Measurements from ENCODE around the gene LAMB4.

The LAMB4 gene

DNA sequence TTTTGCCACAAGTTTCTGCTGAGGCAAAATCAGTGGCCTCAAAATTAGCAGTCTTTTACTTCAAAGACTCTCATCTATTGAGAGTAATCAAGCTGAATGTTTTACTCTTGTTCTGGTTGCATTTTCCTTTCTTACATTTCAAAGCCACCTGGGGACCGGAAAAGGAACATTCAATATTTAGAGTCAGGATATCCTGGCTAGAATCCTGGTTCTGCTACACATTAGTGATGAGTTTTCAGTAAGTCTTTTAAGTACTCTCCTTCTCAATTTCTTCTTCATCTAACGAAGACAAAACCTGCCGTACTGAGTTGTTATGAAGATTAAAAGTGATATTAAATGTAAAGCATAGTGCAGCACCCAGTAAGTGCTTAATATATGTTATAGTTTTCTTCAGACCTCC is 52.5 kb downstream of the LAMB4 start:
- DNase-seq = no peak

DNA sequence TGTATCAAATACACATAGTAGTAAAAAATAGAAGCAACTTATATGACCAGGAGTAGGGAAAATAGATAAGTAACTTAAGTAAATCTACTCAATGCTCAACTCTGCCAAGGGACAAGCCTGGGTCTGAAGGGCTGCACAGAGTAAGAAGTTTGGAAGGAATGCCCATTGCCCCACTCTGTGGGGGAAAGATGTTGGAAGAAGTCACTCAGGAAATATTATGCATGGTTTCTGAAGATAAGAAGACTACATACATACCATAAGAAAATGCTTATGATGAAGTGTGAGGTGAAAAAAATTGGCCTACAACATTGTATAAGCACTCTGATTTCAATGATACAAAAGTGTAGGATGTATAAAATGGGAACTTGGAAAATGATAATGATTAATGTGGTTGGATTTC is 54.0 kb downstream of the LAMB4 start:
- no peak for DNase-seq

DNA sequence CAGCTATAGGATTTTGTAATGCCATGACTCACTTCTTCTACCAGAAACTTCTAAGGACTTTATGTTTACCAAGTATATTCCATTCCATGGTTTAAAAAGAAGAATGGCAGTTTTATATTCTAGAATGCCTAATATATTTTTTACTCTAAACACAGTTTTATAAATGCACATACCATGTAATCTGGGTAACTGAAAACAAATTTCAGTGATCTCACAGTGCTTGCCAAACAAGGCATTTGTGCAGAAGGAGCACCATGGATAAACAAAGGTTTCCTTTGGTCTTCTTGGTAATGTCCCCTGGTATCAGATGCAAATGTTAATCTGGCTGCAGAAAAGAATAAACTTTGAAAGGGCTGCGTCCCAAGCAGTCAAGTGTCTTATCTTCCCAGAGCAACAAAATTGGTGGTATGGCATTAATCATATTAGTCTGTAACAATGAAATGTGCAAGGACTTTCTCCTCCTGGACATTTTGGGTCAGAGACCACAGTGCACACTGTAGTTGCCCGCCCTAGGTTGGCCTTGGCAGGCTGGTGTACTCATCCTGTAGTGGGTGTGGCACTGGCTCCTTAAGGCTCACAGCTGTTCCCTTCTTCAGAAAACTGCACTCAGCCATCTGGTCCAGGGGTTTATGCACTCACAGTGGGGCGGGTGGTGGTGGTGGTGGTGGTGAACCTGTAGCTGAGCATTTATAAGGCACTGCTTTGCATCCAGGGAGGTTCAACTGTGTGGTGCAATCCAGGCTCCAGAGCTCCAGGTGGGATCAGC is 56.7 kb downstream of the LAMB4 start:
- DNase-seq = no peak

- DNase-seq = no peak
These were observed 57.4 kb downstream of the LAMB4 start for GRCh38 chr7:108072739-108073138.

DNA sequence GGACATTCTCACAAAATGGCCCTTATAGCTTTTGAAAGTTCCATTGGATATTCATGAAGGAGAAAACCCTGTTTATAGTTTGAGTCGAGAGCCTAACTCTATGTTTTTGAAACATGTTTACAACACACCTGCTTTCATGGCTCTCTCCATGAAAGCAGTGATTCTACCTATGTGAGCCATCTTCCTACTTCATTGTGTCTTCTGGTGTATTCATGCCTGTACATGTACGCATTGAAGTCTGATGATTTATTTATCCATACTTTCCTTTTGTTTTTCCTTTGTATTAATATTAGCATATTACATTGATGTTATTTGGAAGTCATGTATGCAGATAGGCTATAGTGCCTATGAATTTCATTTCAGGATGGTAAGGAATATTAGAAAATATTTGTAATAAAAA is 58.0 kb downstream of the LAMB4 start:
- no peak for DNase-seq

DNA sequence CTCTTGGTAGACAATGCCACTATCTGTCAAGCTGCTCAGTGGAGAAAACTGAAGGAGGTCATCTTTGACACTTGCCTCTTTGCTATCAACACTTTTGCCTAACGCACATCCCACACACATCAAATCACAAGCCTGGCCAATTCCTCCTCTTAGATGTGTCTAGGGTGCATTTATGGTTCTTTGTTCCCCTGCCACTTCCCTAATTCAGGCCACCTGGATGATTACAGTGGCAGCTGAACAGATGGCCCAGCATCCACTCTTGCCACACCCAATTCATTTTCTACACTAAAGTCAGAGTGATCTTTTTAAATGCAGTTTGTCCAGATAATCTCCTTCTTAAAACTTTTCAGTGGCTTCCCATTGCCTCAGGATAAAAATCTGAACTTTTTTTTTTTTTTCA is 58.6 kb downstream of the LAMB4 start:
- DNase-seq = no peak

GRCh38 chr7:108069646-108070045 is 60.5 kb downstream of the LAMB4 start:
- DNase-seq = no peak

DNA sequence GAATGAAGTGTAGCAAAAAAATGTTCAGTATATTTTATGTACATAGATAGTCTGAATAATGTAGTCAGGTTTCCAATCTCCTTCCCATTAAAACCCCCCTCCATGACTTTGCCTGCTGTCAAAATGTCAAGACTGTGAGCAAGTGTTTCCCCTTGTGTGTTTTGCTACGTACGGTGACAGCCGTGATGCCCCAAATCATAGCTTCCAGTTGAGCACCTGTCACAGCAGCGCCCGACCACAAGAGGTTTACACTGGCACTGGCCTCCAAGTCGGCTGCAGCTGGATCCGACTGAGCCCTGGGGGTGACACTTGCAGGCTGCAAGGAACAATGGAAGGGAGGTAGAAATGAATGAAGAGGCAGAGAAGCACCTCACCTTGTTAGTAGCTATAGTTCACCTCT is 62.3 kb downstream of the LAMB4 start:
- peak; percentile 43 for DNase-seq

DNA sequence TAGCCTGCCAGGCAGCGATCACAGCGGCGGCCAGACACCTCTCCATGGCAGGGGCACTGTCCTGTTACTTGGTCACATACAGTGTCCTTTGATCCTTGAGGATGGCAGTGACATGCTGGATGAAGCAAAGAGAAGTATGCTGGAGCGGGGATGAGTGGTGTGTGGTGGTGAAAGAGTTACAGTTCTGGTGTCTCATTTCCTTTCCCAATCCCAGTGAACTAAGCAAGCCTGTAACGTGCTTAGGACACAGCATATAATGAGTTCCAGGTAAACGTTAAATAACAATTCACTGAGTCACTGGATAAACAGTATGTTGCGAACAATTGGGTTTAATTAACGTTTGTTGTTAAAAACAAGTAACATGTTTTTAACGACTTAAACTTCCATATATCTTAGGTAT is 63.7 kb downstream of the LAMB4 start:
- no peak for DNase-seq

DNA sequence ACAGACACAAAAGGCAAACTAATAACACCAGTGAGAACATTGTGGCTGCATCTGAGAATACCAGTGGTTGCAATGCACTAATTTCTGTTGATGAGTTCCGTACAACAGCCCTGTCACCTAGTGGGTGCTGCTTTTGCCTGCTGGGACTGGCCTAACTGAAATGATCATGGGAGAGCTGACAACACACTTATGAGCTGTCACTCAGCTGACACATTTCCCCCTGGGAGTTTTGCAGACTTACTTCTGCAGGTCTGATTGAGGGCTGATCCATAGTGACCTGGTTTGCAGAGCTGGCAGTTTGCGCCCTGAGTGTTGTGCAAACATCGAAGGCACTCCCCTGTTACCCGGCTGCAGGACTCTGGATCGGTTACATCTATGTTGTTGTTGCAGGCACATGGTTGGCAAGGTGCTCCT is 66.6 kb downstream of the LAMB4 start:
- DNase-seq = peak; percentile 52

DNA sequence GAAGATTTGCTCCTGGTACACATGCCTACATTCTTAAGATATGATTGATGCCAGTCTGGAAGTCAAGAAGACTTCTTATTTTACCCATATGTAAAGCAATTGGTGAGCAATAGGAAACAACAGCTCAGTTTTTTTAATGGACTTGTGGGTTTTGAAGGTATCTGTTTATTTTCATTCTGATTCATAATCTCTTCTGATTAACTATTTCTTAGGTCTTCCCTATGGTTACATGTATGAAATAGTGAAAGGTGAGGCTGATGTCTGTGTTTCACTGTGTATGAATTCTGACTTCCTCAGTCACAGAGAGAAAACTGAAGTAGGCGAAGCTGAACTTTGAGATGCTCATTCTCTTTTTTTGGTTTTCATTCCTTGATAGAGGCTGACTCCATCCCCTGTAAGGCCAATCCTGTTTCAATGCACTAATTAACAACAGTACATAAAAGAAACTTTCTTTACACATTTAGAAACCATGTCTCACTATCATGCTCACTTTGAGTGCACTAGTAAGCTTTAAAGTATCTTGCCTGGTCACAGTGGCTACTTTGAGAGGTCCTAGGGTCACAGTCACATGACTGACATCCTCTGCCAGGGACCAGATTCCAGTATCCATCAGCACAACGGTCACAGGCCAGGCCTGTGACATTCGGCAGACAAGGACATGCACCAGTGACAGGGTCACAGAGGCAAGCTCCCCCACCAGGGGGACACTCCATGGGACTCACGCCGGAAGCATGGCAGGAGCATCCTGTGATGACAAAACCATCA is 67.7 kb downstream of the LAMB4 start:
- no peak for DNase-seq

GRCh38 chr7:108059526-108059925 is 70.6 kb downstream of the LAMB4 start:
- DNase-seq = no peak

DNA sequence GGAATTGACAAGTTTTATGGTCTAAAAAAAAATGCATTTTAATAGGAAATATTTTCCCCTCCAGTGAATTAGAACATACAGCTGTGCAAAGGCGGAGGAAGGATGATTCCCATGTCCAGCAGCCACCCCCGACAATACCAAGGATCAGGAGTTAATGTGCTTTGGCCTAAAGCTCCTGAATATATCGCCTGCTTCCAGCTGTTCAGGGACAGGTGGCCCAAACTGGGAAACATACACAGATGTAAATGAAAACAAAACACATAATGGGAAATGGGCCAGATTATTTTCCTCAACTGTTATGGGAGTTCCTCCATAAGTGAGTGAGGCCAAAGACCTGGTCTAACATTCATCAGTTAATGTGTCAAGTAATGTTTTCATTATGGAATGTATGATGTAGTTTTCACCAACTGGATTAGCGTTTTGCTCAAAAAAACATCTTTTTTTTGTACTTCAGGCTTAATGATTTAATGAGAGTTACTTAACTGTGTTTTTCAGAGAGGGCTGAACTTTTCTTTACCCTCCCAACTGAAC is 72.1 kb downstream of the LAMB4 start:
- DNase-seq = no peak

- no peak for DNase-seq
These were observed 74.5 kb downstream of the LAMB4 start for GRCh38 chr7:108055611-108056021.

DNA sequence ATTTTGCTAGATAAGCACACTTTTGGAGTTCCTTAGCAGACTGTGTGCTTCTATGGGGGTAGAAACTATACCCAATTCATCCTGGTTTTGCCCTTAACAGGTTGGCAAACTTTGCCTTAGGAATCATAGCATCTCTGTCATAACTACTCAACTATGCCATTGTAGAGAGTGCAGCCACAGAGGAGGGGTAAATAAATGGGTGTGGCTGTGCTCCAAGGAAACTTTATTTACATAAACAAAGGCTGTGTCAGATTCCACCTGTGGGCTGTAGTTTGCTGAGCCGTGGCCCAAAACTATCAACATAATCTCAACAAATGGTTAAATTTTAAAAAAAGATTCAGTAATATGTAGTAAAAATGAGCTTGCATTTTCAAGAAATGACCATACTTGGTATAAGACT is 75.6 kb downstream of the LAMB4 start:
- DNase-seq = no peak

GRCh38 chr7:108053250-108053649 is 76.9 kb downstream of the LAMB4 start:
- DNase-seq = no peak

DNA sequence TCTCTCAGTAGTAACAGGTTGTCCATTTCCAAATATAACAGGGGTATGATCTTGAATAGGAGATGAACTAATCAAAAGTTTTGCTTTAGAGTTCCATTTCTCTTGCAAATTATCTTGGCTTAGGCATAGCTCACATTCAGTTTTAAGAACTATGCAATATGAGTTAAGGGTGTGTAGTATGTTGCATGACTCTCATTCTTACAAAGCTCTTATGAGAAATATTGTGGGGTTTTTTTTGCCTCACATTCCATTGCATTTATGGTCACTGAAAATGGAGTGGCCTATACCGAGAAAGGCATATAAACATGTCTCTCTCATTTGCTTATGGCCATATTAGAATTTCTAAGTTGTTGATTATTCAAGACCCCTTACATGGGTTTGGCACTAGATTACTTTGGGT is 78.7 kb downstream of the LAMB4 start:
- DNase-seq = no peak

- DNase-seq = no peak
These were observed 80.2 kb downstream of the LAMB4 start for GRCh38 chr7:108049962-108050361.

DNA sequence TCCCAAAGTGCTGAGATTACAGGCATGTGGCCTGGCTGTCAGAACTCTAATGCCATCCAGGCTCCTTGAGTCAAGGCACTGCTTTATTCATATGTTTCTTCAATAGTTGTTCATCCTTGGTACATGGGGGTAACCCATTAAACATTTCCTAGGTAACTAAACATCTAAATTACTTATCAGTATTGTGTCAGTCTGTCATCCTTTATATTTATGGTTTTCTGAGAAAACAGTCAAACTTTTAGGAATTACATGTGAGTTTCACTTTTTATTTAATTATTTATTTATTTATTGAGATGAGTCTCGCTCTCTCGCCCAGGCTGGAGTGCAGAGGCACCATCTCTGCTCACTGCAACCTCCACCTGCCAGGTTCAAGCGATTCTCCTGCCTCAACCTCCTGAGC is 81.7 kb downstream of the LAMB4 start:
- DNase-seq = no peak

- DNase-seq = no peak
These were observed 83.1 kb downstream of the LAMB4 start for GRCh38 chr7:108046952-108047506.

DNA sequence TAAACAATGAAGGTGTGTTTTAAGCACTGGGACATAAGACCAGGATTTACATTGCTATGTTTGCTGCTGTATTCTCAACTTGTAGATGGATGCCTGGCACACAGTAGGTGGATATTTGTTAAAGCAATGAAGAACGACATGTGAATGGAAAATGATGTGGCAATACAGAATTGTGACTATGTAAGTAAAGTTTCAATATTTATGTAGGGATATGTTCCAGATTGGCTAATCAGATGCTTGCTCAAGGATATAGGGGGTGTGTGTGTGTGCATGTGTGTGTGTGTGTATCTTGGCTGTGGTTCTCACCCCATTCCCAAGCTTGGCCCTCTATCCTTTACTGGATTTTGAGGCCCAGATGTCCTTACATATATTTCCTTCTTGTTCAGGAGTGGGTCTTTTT is 84.5 kb downstream of the LAMB4 start:
- DNase-seq = no peak

DNA sequence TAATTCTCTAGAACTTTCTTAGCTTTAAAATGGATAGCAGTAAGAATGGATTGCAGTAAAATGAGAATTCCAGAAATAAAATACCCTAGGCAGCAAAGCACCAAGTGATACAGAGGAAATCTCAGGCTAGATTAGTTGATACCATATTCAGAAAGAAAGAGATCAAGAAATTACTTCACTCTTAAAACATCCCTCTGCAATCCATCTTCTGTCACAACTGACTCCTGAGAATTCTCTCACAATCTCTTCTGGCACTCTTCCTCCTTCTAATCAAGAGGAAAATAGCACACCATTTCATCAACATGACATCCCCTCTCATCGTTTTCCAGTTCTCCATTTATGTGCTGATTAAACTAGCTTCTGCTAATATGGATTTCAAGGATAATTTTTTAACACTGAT is 85.0 kb downstream of the LAMB4 start:
- no peak for DNase-seq

GRCh38 chr7:108044345-108044744 is 85.8 kb downstream of the LAMB4 start:
- DNase-seq = no peak

GRCh38 chr7:108038986-108039385 is 91.2 kb downstream of the LAMB4 start:
- no peak for DNase-seq

All from NCI-H187 treated with DMSO at 0.1 percent for 48 hours (cell line).